Measurements from ENCODE around the gene RAI1.
"Not testable (repeated sequence)": the region's sequence is repeated elsewhere in the genome, so short reads cannot be mapped to it uniquely, and the experiment has no call there.

RAI1 gene

DNA sequence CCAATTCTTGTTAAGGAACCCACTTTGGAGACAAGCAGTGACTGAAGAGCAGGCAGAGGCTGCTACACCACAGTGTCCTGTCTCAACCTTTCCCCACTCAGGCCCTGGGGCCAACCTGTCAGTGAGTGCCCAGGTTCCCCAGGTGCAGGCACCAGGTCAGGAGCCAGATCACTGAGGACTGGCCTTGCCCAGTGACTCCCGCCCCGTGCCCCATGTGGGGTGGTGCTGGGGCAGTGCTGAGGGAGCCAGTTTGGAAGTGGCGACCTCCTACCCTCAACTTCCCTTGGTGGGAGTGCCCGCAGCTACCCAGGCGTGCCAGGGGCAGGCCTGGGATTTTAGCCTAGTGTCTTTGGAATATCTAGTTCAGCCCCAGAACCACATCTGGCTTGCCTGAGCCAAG lies 126.2 kb downstream of the RAI1 start:
- peak overlapping the region; percentile 97 for H3K27ac ChIP-seq
- ChIA-PET POLR2A (ENCODE audit: low non-redundant PET) (no interaction called here), CTCF (interaction anchor here (0.6 kb wide), 1 partner anchor 15 kb away, joined by 3 read pairs; no protein-coding TSS in a partner anchor)
- no peak for DNase-seq (ENCODE audit: low spot score)
- TF ChIP-seq, protein P1, sequence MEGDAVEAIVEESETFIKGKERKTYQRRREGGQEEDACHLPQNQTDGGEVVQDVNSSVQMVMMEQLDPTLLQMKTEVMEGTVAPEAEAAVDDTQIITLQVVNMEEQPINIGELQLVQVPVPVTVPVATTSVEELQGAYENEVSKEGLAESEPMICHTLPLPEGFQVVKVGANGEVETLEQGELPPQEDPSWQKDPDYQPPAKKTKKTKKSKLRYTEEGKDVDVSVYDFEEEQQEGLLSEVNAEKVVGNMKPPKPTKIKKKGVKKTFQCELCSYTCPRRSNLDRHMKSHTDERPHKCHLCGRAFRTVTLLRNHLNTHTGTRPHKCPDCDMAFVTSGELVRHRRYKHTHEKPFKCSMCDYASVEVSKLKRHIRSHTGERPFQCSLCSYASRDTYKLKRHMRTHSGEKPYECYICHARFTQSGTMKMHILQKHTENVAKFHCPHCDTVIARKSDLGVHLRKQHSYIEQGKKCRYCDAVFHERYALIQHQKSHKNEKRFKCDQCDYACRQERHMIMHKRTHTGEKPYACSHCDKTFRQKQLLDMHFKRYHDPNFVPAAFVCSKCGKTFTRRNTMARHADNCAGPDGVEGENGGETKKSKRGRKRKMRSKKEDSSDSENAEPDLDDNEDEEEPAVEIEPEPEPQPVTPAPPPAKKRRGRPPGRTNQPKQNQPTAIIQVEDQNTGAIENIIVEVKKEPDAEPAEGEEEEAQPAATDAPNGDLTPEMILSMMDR (conservative IDR thresholded peaks at IDR 0.05; ENCODE audit: low read depth), result no peak

DNA sequence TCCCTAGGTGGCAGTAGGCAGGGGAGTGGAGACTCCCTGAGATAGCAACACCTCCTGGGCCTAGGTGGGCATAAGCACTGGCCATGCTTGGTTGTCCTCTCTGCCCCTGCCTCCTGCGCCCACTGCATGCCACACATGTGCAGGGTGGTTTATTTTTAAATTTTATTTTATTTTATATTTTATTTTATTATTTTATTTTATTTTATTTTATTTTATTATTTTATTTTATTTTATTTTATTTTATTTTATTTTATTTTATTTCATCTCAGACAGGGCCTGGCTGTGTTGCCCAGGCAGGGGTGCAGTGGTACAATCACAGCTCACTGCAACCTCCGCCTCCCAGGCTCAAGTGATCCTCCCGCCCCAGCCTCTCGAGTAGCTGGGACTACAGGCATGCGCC lies 126.9 kb downstream of the RAI1 start:
- DNase-seq (ENCODE audit: low spot score); POLR2A ChIA-PET (ENCODE audit: low non-redundant PET): not testable (repeated sequence)
- H3K27ac ChIP-seq, result peak overlapping the region; percentile 97
- CTCF ChIA-PET, result interaction anchor here (0.6 kb wide), 1 partner anchor 334 kb away, joined by 6 read pairs; no protein-coding TSS in a partner anchor

DNA sequence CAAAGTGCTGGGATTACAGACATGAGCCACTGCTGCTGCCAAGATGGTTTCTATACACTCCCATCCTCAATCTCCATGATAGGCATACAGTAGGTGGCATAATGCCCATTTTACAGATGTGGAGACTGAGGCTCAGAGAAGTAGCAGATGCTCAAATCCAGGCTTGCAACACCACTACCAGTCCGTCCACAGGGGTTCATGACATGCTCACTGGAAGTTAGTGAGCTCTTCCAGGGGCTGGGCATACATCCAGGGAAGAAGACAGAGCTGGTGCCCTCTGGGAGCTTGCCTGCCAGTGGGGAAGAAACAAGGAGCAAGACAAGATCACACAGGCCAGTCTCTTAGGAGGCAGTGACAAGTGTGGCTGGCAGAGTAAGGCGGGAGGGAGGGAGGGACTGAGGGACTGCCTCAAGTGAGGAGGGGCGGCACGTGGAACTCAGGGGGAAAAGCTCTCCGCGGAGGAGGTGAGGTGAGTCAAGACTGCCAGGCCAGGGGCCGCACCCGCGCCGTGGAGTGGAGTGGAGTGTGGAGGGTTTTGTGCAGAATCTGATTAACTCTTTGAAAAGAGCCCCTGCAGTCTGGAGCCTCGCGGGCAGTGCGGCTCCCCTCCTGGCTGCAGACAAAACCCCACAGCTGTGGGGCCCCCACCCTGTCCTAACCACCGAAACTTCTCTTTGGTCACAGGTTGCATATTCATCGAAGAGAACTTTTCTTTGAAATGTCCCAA lies 127.6 kb downstream of the RAI1 start:
- POLR2A ChIA-PET (ENCODE audit: low non-redundant PET), result interaction anchor here (0.8 kb wide), 1 partner anchor 29 kb away, joined by 3 read pairs; no protein-coding TSS in a partner anchor
- CTCF ChIA-PET, result interaction anchor here (0.6 kb wide), 2 partner anchors 129 to 334 kb away, joined by 3 to 6 read pairs; no protein-coding TSS in a partner anchor
- peak overlapping the region; percentile 97 for H3K27ac ChIP-seq
- DNase-seq (ENCODE audit: low spot score), result no peak
- TF ChIP-seq, protein P1 (conservative IDR thresholded peaks at IDR 0.05; ENCODE audit: low read depth), result no peak

DNA sequence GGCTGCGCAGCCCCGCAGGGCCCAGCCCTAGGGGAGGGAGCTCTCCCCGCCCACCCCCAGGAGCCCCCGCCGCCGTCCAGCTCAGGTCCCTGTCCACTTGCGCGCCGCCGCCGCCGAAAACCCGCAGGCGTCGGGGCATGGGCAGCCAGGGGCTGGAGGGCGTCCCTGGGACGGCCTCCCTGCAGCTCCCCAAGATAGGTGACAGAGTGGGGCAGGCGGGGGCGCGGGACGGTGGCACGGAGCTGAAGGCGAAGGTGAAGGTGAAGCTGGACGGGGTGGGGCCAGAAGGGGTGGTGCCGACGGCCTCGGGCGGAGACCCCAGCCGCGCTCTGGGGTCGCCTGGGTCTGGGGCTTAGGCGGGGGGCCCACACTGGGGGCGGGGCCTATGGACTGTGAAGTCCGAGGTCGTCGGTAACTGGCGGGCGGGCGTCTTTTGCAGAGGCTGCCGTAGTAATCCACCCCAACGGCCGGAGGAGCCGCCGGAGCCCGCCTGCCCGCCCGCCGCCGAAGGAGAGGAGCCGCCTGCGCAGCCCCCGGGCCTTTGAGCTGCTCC lies 128.3 kb downstream of the RAI1 start:
- DNase-seq (ENCODE audit: low spot score), result no peak
- ChIA-PET CTCF (interaction anchor here (0.6 kb wide), 2 partner anchors 41 to 129 kb away, joined by 3 read pairs; no protein-coding TSS in a partner anchor), POLR2A (ENCODE audit: low non-redundant PET) (interaction anchor here (0.8 kb wide), 1 partner anchor 29 kb away, joined by 3 read pairs; no protein-coding TSS in a partner anchor)
- H3K27ac ChIP-seq, result peak overlapping the region; percentile 97
- TF ChIP-seq, protein P1 (conservative IDR thresholded peaks at IDR 0.05; ENCODE audit: low read depth), result no peak

DNA sequence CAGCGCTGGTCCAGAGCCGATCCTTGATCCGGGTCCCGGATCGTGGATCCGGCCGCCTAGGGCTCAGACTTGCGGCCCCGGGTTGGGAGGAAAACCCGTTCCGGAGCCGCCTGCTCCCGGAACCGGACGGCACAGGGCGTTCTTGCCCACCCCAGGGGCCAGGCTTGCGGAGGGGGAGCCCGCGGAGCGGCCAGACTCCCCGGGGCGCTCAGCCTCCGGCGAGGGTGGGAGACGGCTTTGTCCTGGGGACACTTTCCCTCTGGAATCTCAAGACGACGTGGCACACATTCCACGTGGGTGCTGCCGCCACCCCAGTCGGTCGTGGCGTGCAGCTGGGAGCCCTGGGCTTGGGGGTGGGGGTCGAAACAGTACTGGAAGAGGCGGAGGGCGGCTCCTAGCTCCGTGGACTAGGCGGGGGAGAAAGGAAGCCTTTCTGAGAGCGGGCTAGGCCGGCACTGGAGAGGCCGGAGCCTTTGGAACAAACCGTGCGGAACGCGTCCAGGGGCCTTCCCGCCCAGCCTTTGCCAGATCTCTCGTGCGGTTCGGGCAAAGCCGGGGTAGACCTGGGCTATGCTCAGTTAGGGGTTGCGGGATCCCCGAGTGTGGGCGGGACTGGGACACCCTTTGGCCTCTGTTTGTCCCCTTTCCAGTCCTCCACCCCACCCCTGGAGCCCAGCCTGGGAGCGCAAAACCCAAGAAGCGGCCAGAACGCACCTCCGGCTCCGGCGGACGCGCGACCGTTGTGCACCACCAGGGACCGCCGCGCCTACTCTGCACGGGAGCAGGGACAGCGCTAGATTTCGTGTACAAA lies 129.0 kb downstream of the RAI1 start:
- POLR2A ChIA-PET (ENCODE audit: low non-redundant PET), result interaction anchor here (0.7 kb wide), 1 partner anchor 14 kb away, joined by 9 read pairs; no protein-coding TSS in a partner anchor
- TF ChIP-seq, protein P1 (conservative IDR thresholded peaks at IDR 0.05; ENCODE audit: low read depth), result no peak
- CTCF ChIA-PET, result interaction anchor here (0.6 to 1.3 kb wide), 2 partner anchors 9 to 40 kb away, joined by 3 to 7 read pairs; no protein-coding TSS in a partner anchor
- no peak for DNase-seq (ENCODE audit: low spot score)
- peak overlapping the region; percentile 97 for H3K27ac ChIP-seq

DNA sequence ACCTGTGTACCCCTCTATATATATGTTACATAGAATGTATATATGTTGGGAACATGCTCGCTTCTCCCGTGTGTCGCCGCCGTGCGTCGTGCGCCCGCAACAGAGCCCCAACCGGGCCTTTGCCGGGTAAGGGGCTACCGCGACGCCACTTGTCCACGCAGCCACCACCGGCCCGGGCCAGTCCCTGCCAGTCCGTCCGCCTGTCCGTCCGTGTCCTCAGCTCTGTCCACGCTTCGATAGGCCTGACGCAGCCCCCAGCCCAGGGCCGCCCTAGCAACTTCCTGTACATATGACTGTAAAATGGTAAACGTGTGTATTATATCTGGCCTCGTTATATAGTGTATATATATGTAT lies 129.6 kb downstream of the RAI1 start:
- CTCF ChIA-PET, result interaction anchor here (0.7 to 2.0 kb wide), 4 partner anchors 9 to 66 kb away, joined by 3 to 11 read pairs (median 6); no protein-coding TSS in a partner anchor
- TF ChIP-seq, protein P1 (conservative IDR thresholded peaks at IDR 0.05; ENCODE audit: low read depth), result no peak
- POLR2A ChIA-PET (ENCODE audit: low non-redundant PET), result interaction anchor here (0.7 kb wide), 1 partner anchor 13 kb away, joined by 9 read pairs; no protein-coding TSS in a partner anchor
- H3K27ac ChIP-seq, result peak overlapping the region; percentile 97
- no peak for DNase-seq (ENCODE audit: low spot score)
